ENCODE data around the gene PHKB.

PHKB gene

GRCh38 chr16:47574091-47575054, 113.2 kb downstream of the PHKB start:
- DNase-seq = no peak

- DNase-seq = no peak
These were observed 115.9 kb downstream of the PHKB start for GRCh38 chr16:47577029-47577428.

- no peak for DNase-seq
These were observed 116.9 kb downstream of the PHKB start for GRCh38 chr16:47578033-47578432.

DNA sequence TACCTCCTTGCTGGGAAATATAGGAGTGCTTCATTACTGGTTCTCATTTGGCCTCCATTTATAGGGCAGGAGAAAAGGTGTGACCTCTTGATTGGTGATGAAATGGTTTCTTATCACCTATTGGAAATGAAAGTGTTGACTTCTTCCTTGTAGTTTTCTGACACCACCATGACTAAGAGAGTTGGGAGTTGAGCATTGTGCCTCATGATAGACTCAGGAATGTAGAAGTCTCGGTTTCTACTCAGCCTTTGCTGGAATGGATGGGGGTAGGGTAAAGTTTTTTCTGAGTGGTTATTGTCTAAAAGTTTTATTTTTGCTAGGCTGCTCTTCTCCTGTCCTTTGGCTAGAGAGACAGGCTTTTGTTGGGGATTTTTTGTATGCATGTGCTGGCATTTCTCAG, 117.4 kb downstream of the PHKB start:
- DNase-seq = no peak

GRCh38 chr16:47581114-47581513, 120.0 kb downstream of the PHKB start:
- DNase-seq = no peak

DNA sequence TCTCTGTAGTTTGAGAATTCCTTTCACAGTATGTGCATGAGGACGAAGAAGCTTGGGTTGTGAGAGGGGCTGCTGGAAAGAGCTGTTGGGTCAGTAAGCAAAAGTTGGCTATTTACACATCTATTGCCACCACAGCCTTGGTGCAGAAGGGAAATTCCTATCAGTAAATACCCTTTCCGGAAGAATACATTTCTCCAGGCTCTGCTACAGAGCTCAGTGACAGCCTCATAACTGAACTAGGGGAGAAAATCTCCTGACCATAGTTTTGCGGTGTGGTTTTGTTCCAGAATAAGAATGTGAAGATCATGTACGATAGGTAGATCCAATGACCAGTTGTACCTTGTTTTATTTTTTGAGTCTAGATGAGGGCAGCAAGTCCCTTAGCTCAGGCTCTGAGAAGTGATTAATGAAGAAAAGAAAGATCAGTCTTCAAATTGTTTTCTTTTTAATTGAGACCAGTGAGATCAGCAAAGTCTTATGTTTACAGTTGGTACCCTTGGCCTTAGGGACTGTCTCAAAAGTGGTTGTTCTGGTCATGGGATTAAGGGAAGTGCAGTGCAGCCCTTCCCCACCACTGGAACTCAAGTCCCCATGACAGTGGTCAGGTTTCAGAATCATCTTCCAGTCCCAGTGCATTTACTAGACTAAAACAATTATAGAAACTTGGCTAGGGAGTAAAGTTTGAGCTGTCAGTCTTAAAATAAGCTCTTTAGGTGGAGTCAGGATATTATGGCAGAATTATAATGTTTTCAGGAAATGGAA, 123.5 kb downstream of the PHKB start:
- DNase-seq = no peak

- DNase-seq = no peak
These were observed 125.0 kb downstream of the PHKB start for GRCh38 chr16:47586121-47586520.

DNA sequence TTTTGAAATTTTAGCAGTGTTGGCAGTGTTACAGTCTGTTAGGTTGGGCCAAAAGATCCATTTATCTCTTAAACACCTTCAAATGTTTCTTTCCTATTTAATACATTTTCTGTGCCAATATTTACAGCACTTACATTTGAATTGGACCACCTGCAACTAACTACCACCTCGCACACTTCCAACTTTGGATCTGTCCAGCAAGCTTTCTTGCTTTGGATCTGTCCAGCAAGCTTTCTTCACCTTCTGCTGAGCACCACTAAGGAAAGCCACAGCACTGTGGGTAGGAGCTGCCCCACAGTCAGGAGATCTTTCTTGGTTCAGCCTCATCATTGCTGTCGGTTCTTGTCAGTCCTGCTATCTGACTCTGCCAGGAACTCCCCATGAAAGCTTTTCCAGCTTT, 129.3 kb downstream of the PHKB start:
- no peak for DNase-seq

- DNase-seq = no peak
These were observed 131.1 kb downstream of the PHKB start for GRCh38 chr16:47592232-47592631.

DNA sequence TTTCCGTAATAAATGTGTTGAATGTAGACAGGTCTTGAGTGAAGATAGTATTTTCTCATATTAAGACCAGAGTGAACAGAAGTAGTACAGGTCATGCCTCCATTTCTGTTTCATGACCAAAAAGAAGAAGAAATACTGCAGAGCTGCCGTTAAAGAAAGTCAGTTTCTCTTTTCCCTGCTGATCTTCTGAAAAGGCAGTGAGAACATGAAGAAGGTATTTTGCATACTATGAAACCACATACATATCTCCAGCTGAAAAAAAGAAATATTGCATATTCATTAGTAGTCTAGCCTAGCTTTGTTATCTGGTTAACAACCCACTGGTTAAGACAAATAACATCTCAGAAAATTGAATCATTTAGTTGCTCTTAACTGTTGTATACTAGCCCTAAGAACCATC, 138.4 kb downstream of the PHKB start:
- no peak for DNase-seq

DNA sequence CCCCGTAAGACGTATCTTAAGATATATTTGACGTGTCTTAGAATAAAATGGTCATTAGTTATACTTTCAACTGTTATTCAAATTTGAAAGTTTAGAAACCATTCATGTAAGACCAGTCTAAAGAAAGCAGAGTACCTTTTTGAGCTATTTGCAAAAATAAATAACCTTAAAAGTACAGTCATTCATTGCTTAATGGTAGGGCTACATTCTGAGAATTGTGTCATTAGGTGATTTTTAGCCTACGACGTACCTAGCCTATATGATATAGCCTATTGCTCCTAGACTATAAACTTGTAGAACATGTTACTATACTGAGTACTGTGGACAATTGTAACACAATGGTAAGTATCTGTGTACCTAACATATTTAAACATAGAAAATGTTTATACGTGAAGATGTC, 139.2 kb downstream of the PHKB start:
- no peak for DNase-seq

- no peak for DNase-seq
These were observed 143.2 kb downstream of the PHKB start for GRCh38 chr16:47604306-47604705.

- no peak for DNase-seq
These were observed 149.9 kb downstream of the PHKB start for GRCh38 chr16:47611042-47611441.

DNA sequence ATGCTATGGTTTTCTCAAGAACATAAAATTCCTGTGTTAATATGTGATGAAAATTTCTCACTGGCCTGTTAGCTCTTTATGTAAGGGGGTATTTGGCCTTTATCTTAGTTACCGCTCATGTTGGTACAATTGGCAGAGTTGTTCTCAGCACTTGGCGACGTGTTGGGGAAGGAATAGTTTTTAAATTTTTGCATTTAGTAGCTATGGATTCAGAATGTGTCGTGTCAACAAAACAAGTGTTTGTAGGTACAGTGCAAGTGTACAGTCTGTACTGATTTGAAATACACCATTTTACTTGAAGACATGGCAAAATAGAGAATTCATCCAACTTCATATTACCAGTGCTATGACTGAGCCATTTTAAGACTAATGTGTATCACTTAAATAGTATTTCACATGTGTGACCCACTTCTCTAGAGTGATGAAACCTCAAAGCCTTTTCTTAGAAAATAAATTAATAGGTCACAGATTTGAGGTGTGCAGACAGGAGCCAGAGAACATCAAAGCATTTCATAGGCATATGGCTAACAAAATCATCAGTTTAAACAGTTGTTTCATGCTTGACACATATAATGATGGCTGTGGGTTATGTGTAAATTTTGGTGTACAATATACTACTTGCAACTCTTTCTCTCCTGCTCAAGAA, 150.8 kb downstream of the PHKB start:
- no peak for DNase-seq

DNA sequence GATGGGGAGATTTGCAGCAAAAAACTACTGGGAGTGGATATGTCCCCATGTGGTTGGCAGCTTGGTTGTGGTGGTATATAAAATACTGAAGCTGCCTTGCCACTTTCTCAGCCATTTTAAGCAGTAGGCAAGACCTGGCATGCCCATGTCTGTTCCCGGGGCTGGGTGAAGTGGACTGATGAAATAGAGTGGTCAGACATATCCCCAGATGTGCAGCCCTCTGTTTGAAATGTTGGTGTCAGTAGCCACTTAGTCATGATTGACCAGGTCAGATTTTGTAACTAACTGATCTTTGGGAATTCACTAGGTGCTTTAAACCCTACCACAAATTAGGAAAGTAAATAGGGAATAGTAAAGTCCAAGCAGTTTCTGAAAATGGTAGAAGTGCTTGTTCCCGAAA, 151.6 kb downstream of the PHKB start:
- DNase-seq = no peak

- no peak for DNase-seq
These were observed 152.1 kb downstream of the PHKB start for GRCh38 chr16:47613251-47613650.

DNA sequence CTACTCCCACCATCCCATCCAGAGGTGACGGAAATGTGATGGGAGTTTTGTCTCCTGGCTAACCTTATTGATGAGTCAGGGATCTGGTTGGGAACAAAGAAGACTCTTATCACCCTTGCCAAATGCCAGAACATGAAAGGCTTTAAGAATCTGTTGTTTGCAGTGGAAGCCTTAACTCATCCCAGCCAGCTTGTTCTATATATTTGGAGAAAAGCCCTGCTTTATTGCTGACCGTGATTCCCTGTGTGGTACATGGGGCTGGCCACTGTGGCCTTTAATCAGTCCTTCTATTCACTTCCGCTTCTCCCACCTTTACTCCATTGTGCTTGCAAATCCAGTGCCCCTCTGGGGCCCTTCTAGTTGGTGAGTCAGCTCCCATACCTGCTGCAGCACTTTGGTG, 156.6 kb downstream of the PHKB start:
- DNase-seq = no peak

DNA sequence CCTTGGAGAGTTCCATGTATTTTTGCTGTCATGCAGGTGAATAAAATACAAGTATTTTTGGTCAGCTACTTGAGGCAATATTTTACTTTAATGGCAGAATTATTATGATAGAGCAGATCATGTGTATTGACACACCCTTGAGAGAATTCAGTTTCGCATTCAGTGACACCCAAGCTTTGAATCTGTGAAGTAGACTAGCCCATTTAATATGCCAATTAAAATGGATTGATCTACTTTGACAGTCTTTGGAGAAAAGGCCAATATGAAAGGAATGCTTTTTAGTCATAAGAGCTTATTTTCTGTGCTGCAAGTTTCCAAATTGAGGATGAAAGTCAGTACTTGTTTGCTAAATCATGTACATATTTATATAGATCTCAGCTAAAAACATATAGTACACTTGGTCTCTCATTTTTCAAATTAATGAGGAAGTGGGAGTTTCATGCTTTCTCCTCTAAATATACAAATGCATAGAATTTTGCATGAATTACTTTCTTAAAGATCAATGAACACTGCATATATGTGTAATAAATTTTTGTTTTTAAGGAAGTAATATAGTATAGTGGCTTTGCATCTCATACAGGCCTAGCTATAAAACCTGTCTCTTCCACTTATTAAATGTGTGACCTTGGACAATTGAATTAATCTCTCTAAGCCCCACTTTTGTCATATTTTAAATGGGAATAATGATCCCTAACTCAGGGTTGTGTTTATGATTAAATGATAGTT, 161.5 kb downstream of the PHKB start:
- no peak for DNase-seq

GRCh38 chr16:47624563-47624962, 163.4 kb downstream of the PHKB start:
- no peak for DNase-seq

DNA sequence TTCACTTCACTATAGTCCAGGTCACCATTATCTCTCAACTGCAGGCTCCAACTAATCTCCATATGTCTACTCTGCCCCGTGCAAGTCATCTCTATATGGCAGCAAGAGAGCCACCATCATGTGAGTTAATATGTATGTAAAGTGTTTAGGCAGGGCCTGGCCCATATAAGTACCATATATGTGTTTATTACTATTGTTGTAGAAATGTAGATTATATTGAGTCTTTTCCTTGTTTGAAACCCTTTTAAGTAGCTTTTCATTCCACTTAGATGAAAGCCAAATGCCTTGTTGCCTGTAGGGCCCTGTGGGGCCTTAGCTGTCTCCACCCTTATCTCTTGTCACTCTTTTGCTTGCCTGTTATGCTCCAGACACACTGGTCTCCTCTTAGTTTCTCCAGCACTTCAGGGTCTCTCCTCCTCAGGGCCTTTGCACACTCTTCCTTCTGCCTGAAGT, 164.0 kb downstream of the PHKB start:
- no peak for DNase-seq

DNA sequence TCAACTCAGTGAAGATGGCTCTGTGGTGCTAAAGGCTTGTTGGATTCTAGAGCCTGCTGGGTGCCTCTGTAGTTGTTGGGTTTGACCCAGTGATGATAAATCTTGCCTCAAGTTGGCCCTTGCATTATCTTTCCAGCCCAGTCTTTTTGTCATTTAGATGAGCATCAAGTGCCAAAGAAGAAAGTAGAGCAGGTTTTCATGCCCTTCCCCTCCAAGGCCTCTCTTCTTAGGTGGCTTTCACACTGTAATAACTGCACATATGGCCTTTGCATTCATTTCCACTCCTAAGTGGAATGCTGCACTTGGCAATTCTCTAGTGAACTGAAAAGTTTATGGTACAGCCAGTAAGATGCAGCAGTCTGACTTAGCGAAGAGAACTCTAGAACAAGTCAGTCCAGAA, 165.1 kb downstream of the PHKB start:
- no peak for DNase-seq

- no peak for DNase-seq
These were observed 166.0 kb downstream of the PHKB start for GRCh38 chr16:47627085-47627639.

DNA sequence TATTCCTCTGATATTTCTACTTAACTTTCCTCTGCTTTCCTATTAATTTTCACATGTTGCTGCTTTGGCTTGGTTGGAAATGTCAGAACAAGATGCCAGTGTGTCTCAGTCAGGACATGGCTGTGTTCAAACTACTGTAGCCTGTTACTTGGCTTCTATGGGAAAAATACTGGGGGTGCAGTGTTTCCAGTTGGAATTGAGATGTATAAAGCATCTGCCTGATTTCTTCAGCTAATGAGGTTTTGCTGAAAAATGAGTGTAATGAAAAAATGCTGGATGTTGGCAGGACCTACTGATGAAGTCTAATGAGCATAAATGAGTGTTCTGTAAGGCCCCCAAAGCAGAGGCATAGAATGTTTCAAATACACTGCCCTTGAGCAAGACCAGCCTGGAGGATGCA, 166.6 kb downstream of the PHKB start:
- DNase-seq = no peak
